Transverse colon (tissue), 4 donors: ENCODE data around the gene KMT2B. TPM values are rescaled to one million over a fixed set of nuclear protein-coding genes. Genes with fewer than 3 reads are reported as not detected.

ENCODE experiments used
- DNase-seq: peaks from one replicate; pipeline ENCODE4 v3.0.0-alpha.2; 2019
- H3K27ac ChIP-seq, 4 donors: fragments of 200-600 bp; sonication (generic); 2 replicates each; pipeline ENCODE4 v1.5.1; 2016 to 2018; ENCODE audit warnings: inconsistent platforms in 4 of 4
- H3K27me3 ChIP-seq: fragments of 200-600 bp; sonication (generic); 2 replicates; pipeline ENCODE4 v1.5.1; 2017; ENCODE audit warnings: inconsistent platforms
- H3K36me3 ChIP-seq, 4 donors: fragments of 200-600 bp; sonication (generic); 2 replicates each; pipeline ENCODE4 v1.5.1; 2017 to 2019; ENCODE audit warnings: inconsistent platforms in 4 of 4
- H3K4me1 ChIP-seq, 4 donors: fragments of 200-600 bp; sonication (generic); 2 replicates each; pipeline ENCODE4 v1.5.1; 2017 to 2020; ENCODE audit warnings: inconsistent platforms in 4 of 4
- H3K4me3 ChIP-seq, 4 donors: fragments of 200-600 bp; sonication (generic); 1 replicate in 1 of 4; 2 replicates in 3 of 4; pipeline versions ENCODE4 v1.5.1 to v1.6.1; 2017 to 2019; ENCODE audit warnings: inconsistent platforms in 4 of 4
- H3K9me3 ChIP-seq, 2 donors: fragments of 200-600 bp; sonication (generic); 2 replicates each; pipeline ENCODE4 v1.5.1; 2017 to 2019; ENCODE audit warnings: inconsistent platforms in 2 of 2
- CTCF ChIP-seq, 5 experiments: fragments of 200-600 bp in 3 of 5; fragments of 450-650 bp in 2 of 5; sonication (generic) in 3 of 5; IDR thresholded peaks; 1 replicate in 2 of 5; 2 replicates in 3 of 5; pipeline ENCODE4 v1.5.1; 2016 to 2017; ENCODE audit warnings: antibody characterized with exemption in 5 of 5, inconsistent platforms in 3 of 5, mild to moderate bottlenecking in 2 of 5, moderate library complexity in 1 of 5
- EP300 ChIP-seq: sonication (generic); formaldehyde crosslinking; IDR thresholded peaks from one replicate; pipeline ENCODE4 v1.6.1; 2017; ENCODE audit warnings: antibody characterized with exemption, low read depth
- POLR2A ChIP-seq: fragments of 450-650 bp; IDR thresholded peaks from one replicate; pipeline ENCODE4 v1.6.1; 2016; ENCODE audit warnings: antibody characterized with exemption, mild to moderate bottlenecking, moderate library complexity
- POLR2AphosphoS5 ChIP-seq, 3 donors: sonication (generic); formaldehyde crosslinking; IDR thresholded peaks; one replicate each; pipeline ENCODE4 v1.6.1; 2016; ENCODE audit warnings: antibody characterized with exemption in 3 of 3
- WGBS, 2 donors: methylation state at CpG; one replicate each; pipeline ENCODE4 v1.1.5; 2018; ENCODE audit warnings: low coverage in 1 of 2; 5-methylcytosine and 5-hydroxymethylcytosine counted together
- in situ Hi-C, 4 donors: fragments of 200-750 bp; cut with MboI; loops; one replicate each; pipeline versions ENCODE4 v1.15.0 to v1.15.1; 2017; ENCODE audit warnings: low sequenced_read_pairs in 3 of 4, low pct_ligation_motif_present in 1 of 4, low pct_unique_long_range_greater_than_20kb in 1 of 4
- intact Hi-C: fragments of 100-400 bp; cut with DNase I; formaldehyde crosslinking; loops from one replicate; pipeline ENCODE4 v1.15.1; 2023; ENCODE audit warnings: low total_unique reads
- total RNA-seq, 4 donors: library from RNA; depleted of rRNA; stranded (reverse); fragments of >200 nt; gene quantifications; one replicate each; pipeline ENCODE4 v1.1.0, GENCODE V29; 2016

Gene KMT2B
- total RNA-seq, 4 donors from 2014 or later = 31.8 to 63.9 (median 50.7) TPM

GRCh38 chr19:35715981-35716800, 1.6 kb upstream of the KMT2B start:
- Histone ChIP-seq H3K4me1 (peaks cover 18 to 28% (median 24%) of the 10 kb centered on the region in 4 donors), H3K9me3 (no peaks in the 10 kb centered on the region), H3K4me3 (peak overlapping the region; percentile 75 to 89 (median 86)), H3K36me3 (peaks cover 0 to under 1% (median 0%) of the 10 kb centered on the region in 4 donors), H3K27me3 (no peaks in the 10 kb centered on the region), H3K27ac (peak overlapping the region; percentile 91 to 95 (median 92))
- no peak for DNase-seq
- WGBS, 2 donors = 0 to 1% methylated on average over 2 to 52 of the region's 52 CpGs
- intact Hi-C loops = loop anchor here (1.0 to 10.0 kb wide), 2 partner anchors 22 to 171 kb away; partner anchors contain the start of gene TMEM147
- in situ Hi-C loops = no loop called here
- TF ChIP-seq POLR2A = no peak

- intact Hi-C loops = loop anchor here (10.0 kb wide), 1 partner anchor 172 kb away; the partner anchor contains the start of gene TMEM147
- peak; percentile 90 to 97 (median 93) for TF ChIP-seq CTCF (IDR thresholded peaks at IDR 0.05)
- TF ChIP-seq POLR2A = peak; percentile 44
- peak in 2 of 3 donors; percentile 53 to 54 for TF ChIP-seq POLR2AphosphoS5 (IDR thresholded peaks at IDR 0.05)
- no peak for TF ChIP-seq EP300
- no peaks in the 10 kb centered on the region for H3K27me3 ChIP-seq
- DNase-seq = peak; percentile 89
- no peaks in the 10 kb centered on the region for H3K9me3 ChIP-seq
- peak overlapping the region; percentile 75 to 89 (median 86) for H3K4me3 ChIP-seq
- in situ Hi-C loops = no loop called here
- H3K4me1 ChIP-seq = peaks cover 18 to 28% (median 24%) of the 10 kb centered on the region in 4 donors
- peaks cover 0 to 6% (median 0%) of the 10 kb centered on the region in 4 donors for H3K36me3 ChIP-seq
- peak overlapping the region; percentile 91 to 95 (median 92) for H3K27ac ChIP-seq
- 1% methylated on average over 62 of the region's 77 CpGs; no CpG with 5 or more reads in 1 of the 2 donors for WGBS, 2 donors
Observed at GRCh38 chr19:35716801-35717664, 770 bp upstream of the KMT2B start.

- whole genome bisulfite sequencing, 2 donors = 0 to 1% methylated on average over 1 to 15 of the region's 42 CpGs
- Histone ChIP-seq H3K27ac (peak overlapping the region; percentile 91 to 95 (median 92)), H3K36me3 (peaks cover 0 to 19% (median 7%) of the 10 kb centered on the region in 4 donors), H3K4me3 (peak overlapping the region; percentile 52 to 89 (median 85)), H3K4me1 (peaks cover 18 to 28% (median 24%) of the 10 kb centered on the region in 4 donors), H3K27me3 (no peaks in the 10 kb centered on the region), H3K9me3 (no peaks in the 10 kb centered on the region)
- TF ChIP-seq CTCF (IDR thresholded peaks at IDR 0.05) (no peak), POLR2AphosphoS5 (IDR thresholded peaks at IDR 0.05) (no peak), POLR2A (no peak), EP300 (no peak)
- intact Hi-C loops (loop anchor here (10.0 kb wide), 1 partner anchor 174 kb away; the partner anchor contains the start of gene TMEM147), in situ Hi-C loops (no loop called here)
- peak; percentile 49 for DNase-seq
Observed at GRCh38 chr19:35718345-35719041, 690 bp downstream of the KMT2B start.

GRCh38 chr19:35719402-35720162, 1.8 kb downstream of the KMT2B start:
- no peaks in the 10 kb centered on the region for H3K9me3 ChIP-seq
- in situ Hi-C loops (no loop called here), intact Hi-C loops (loop anchor here (10.0 kb wide), 1 partner anchor 175 kb away; the partner anchor contains the start of gene TMEM147)
- peak overlapping the region in 1 of 4 donors; percentile 81 for H3K4me3 ChIP-seq
- peaks cover 0 to 30% (median 12%) of the 10 kb centered on the region in 4 donors for H3K36me3 ChIP-seq
- WGBS, 2 donors = 85 to 87% methylated on average over 8 to 32 of the region's 32 CpGs
- no peaks in the 10 kb centered on the region for H3K27me3 ChIP-seq
- no peak for TF ChIP-seq CTCF (IDR thresholded peaks at IDR 0.05)
- no peak for TF ChIP-seq POLR2A
- TF ChIP-seq EP300 = no peak
- TF ChIP-seq POLR2AphosphoS5 (IDR thresholded peaks at IDR 0.05) = no peak
- H3K27ac ChIP-seq = no peak overlapping the region
- peaks cover 18 to 28% (median 24%) of the 10 kb centered on the region in 4 donors for H3K4me1 ChIP-seq
- DNase-seq = no peak
